Effector memory CD8-positive, alpha-beta T cell (primary cell): Measurements from ENCODE around the gene AGMAT.

Experiments
- ATAC-seq: fragments of 150-1000 bp; cut with Tn5 transposase; replicated peaks from 2 replicates; pipeline ENCODE4 v1.10.0; 2021; ENCODE audit warnings: mild to moderate bottlenecking, moderate library complexity
- DNase-seq, 3 experiments: peaks; one replicate each; pipeline ENCODE4 v3.0.0; 2021
- H3K27ac Mint-ChIP-seq, 2 donors: one replicate each; pipeline ENCODE4 v1.8.0; 2022; ENCODE audit warnings: mild to moderate bottlenecking in 2 of 2, mixed read lengths in 2 of 2, moderate library complexity in 2 of 2
- H3K27me3 Mint-ChIP-seq, 2 donors: one replicate each; pipeline ENCODE4 v1.8.0; 2022; ENCODE audit warnings: mixed read lengths in 2 of 2
- H3K36me3 Mint-ChIP-seq: one replicate; pipeline ENCODE4 v1.8.0; 2022; ENCODE audit warnings: mild to moderate bottlenecking, moderate library complexity, mixed read lengths; ENCODE audit not compliant: insufficient read depth
- H3K4me1 Mint-ChIP-seq, 2 donors: one replicate each; pipeline ENCODE4 v1.8.0; 2022; ENCODE audit warnings: low read depth in 2 of 2, mixed read lengths in 2 of 2
- H3K4me3 Mint-ChIP-seq, 2 donors: one replicate each; pipeline ENCODE4 v1.8.0; 2022; ENCODE audit warnings: mild to moderate bottlenecking in 2 of 2, mixed read lengths in 2 of 2, moderate library complexity in 2 of 2
- H3K9me3 Mint-ChIP-seq, 2 donors: one replicate each; pipeline ENCODE4 v1.8.0; 2022; ENCODE audit warnings: mixed read lengths in 2 of 2
- total RNA-seq, 9 experiments: gene quantifications; one replicate each; lab custom pipeline; 2026; lab: John Stamatoyannopoulos, UW

The AGMAT gene, protein sequence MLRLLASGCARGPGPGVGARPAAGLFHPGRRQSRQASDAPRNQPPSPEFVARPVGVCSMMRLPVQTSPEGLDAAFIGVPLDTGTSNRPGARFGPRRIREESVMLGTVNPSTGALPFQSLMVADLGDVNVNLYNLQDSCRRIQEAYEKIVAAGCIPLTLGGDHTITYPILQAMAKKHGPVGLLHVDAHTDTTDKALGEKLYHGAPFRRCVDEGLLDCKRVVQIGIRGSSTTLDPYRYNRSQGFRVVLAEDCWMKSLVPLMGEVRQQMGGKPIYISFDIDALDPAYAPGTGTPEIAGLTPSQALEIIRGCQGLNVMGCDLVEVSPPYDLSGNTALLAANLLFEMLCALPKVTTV
- total RNA-seq, result 2.9 to 36.1 (median 7.8) reads per million in 9 experiments

GRCh38 chr1:15584489-15585363 lies at the start of gene AGMAT:
TSS of gene AGMAT (minus strand) at chr1:15585051. CDS start at chr1:15584967, 84 bp downstream.
- Mint-ChIP-seq H3K27ac (peak within 1 kb of the TSS; percentile 78 to 82), H3K36me3 (peaks cover 6% of the 10 kb centered on the region), H3K27me3 (no peaks in the 10 kb centered on the region), H3K4me3 (peak within 1 kb of the TSS; percentile 80 to 83), H3K4me1 (peaks cover 8% of the 10 kb centered on the region in 2 donors), H3K9me3 (no peaks in the 10 kb centered on the region)
- ATAC-seq (peak; percentile 86), DNase-seq (peak; percentile 29 to 49 (median 30))

DNA sequence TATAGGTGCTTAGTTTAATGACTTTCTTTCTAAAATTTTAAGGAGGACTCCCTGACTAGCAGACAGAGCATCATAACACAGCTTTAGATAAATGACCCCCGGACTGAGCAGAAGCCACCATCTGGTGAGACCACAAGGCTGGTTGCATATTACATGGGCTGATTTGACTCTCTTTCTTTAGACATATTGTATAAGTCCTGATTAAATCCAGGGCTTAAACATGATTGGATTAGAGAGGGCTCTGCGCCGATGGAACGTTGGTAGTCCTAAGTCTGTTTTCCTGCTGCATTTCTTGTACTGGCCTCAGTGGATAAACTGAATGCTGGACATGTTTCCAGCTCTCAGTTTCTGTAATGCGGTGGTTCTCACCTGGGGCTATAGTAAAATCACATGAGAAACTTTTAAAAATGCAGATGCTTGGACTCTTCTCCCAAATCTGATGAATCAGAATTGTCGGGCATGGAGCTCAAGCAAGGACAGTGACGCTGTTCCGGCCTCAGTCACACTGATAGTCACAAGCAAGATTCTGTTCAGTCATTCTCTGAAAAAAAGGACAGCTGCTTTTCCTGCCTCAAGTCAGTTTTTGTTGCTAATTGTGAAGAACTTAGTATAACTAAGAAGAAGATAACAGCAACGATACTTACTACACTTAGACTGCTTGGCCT lies 49.0 kb upstream of the AGMAT start:
- Mint-ChIP-seq H3K4me1 (peaks cover 1 to 4% of the 10 kb centered on the region in 2 donors), H3K36me3 (peaks cover 96% of the 10 kb centered on the region), H3K27me3 (no peaks in the 10 kb centered on the region), H3K27ac (no peak overlapping the region), H3K4me3 (no peak overlapping the region), H3K9me3 (no peaks in the 10 kb centered on the region)
- DNase-seq, result no peak
- no peak for ATAC-seq

GRCh38 chr1:15628003-15628402 lies 43.2 kb upstream of the AGMAT start:
- Mint-ChIP-seq H3K27me3 (no peaks in the 10 kb centered on the region), H3K4me3 (no peak overlapping the region), H3K36me3 (peaks cover 70% of the 10 kb centered on the region), H3K4me1 (peaks cover 15 to 37% of the 10 kb centered on the region in 2 donors), H3K9me3 (no peaks in the 10 kb centered on the region), H3K27ac (peak overlapping the region in 1 of 2 donors; percentile 71)
- ATAC-seq (no peak), DNase-seq (no peak)

- H3K9me3 Mint-ChIP-seq, result no peaks in the 10 kb centered on the region
- peaks cover 65% of the 10 kb centered on the region for H3K36me3 Mint-ChIP-seq
Measured at GRCh38 chr1:15627343-15627988, 42.6 kb upstream of the AGMAT start.

DNA sequence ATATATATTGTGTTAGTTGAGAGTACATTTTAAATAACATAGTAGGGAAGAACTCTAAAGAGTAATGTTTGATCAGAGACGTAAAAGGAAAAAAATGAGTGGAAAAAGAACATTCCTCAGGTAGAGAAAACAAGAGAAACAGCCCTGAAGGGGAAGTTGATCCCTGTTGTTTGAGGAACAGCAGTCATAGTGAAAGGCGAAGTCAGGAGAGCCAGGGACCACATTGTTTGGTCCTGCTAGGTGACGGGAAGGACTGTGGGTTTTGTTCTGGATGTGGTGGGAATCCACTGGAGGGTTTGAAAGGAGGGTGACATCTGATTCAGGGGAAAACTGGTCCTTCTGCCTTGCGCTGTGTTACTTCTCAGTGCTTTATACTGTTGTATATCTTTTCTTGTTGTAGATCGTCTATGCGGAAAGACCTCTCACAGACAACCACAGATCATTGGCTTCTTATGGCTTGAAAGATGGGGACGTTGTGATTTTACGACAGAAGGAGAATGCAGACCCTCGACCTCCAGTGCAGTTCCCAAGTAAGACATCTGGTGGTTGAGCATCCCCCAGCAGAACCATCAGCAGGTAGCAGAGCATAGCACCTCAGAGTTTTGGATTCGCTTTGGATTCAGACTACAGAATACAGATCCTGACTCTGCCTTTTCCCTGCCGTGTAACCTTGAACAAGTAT lies 41.6 kb upstream of the AGMAT start:
- DNase-seq, result no peak
- no peak overlapping the region for H3K4me3 Mint-ChIP-seq
- H3K27me3 Mint-ChIP-seq, result no peaks in the 10 kb centered on the region
- H3K36me3 Mint-ChIP-seq, result peaks cover 56% of the 10 kb centered on the region
- no peak for ATAC-seq
- H3K9me3 Mint-ChIP-seq, result no peaks in the 10 kb centered on the region
- peak overlapping the region; percentile 69 to 75 for H3K27ac Mint-ChIP-seq
- peaks cover 22 to 51% of the 10 kb centered on the region in 2 donors for H3K4me1 Mint-ChIP-seq

More at GRCh38 chr1:15627343-15627988, 42.6 kb upstream of the AGMAT start:
- Mint-ChIP-seq H3K27ac (peak overlapping the region in 1 of 2 donors; percentile 71), H3K27me3 (no peaks in the 10 kb centered on the region), H3K4me3 (no peak overlapping the region), H3K4me1 (peaks cover 19 to 42% of the 10 kb centered on the region in 2 donors)
- DNase-seq (no peak), ATAC-seq (no peak)

DNA sequence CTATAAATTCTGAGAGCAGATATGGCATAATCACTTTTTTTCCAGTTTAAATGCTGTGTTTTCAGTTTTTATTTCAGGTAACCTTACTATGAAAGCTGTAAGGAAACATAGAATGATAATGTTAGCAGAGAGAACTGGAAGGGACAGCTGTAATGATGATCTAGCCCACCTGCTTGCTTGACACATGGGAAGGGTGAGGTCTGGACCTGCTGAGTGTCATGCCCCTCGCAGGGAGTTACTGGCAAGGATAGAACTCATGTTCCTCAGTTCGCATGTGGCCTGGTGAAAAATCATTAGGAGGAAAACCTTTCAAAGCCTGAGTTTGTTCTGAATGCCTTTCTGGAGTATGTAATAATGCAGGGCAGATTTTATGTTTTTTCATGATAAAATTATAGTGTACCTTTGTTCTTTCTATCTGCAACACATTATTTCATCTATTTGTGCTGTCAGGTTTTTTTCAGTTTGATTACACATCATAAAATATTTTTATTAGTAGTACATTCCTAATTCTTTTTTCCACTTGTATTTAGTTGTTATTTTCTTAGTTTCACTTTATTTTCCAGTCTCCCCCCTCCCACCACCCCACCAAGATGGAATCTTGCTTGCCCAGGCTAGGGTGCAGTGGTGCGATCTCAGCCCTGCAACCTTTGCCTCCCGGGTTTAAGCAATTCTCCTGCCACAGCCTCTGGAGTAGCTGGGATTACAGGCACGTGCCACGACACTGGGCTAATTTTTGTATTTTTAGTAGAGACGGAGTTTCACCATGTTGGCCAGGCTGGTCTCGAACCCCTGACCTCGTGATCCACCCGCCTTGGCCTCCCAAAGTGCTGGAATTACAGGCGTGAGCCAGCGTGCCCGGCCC lies 40.4 kb upstream of the AGMAT start:
- Mint-ChIP-seq H3K27ac (peak overlapping the region in 1 of 2 donors; percentile 69), H3K4me1 (peaks cover 29 to 61% of the 10 kb centered on the region in 2 donors), H3K36me3 (peaks cover 45% of the 10 kb centered on the region), H3K4me3 (no peak overlapping the region), H3K9me3 (no peaks in the 10 kb centered on the region), H3K27me3 (no peaks in the 10 kb centered on the region)
- no peak for ATAC-seq
- no peak for DNase-seq

DNA sequence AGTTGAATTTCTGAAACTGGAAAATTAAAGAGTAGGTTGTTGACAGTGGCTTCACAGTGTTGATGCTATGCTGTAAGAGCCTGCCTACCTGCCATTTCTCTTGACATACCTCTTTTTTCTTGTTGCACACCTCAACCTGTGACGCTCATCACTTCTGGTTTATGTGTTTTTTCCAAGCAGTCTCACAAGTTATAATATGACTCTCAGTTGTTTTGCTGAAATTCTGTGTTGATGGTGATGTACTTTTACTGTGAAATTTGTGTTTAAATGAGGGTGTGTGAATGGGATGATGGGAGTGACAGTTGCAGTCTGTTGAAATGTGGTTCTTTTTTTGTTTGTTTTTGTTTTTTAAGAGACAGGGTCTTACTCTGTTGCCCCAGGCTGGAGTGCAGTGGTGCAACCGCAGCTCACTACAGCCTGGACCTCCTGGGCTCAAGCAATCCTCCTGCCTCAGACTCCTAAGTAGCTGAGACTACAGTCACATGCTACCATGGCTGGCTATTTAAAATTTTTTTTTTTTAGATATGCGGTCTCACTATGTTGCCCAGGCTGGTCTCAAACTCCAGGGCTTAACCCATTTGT lies 39.4 kb upstream of the AGMAT start:
- no peak overlapping the region for H3K4me3 Mint-ChIP-seq
- peaks cover 39% of the 10 kb centered on the region for H3K36me3 Mint-ChIP-seq
- ATAC-seq (no peak), DNase-seq (no peak)
- H3K27me3 Mint-ChIP-seq, result no peaks in the 10 kb centered on the region
- peaks cover 32 to 65% of the 10 kb centered on the region in 2 donors for H3K4me1 Mint-ChIP-seq
- H3K9me3 Mint-ChIP-seq, result no peaks in the 10 kb centered on the region
- H3K27ac Mint-ChIP-seq, result peak overlapping the region in 1 of 2 donors; percentile 3

GRCh38 chr1:15623435-15623834 lies 38.6 kb upstream of the AGMAT start:
- H3K4me1 Mint-ChIP-seq, result peaks cover 36 to 67% of the 10 kb centered on the region in 2 donors
- H3K36me3 Mint-ChIP-seq, result peaks cover 43% of the 10 kb centered on the region
- H3K9me3 Mint-ChIP-seq, result no peaks in the 10 kb centered on the region
- no peak overlapping the region for H3K27ac Mint-ChIP-seq
- no peaks in the 10 kb centered on the region for H3K27me3 Mint-ChIP-seq
- H3K4me3 Mint-ChIP-seq, result no peak overlapping the region
- ATAC-seq (no peak), DNase-seq (no peak)

DNA sequence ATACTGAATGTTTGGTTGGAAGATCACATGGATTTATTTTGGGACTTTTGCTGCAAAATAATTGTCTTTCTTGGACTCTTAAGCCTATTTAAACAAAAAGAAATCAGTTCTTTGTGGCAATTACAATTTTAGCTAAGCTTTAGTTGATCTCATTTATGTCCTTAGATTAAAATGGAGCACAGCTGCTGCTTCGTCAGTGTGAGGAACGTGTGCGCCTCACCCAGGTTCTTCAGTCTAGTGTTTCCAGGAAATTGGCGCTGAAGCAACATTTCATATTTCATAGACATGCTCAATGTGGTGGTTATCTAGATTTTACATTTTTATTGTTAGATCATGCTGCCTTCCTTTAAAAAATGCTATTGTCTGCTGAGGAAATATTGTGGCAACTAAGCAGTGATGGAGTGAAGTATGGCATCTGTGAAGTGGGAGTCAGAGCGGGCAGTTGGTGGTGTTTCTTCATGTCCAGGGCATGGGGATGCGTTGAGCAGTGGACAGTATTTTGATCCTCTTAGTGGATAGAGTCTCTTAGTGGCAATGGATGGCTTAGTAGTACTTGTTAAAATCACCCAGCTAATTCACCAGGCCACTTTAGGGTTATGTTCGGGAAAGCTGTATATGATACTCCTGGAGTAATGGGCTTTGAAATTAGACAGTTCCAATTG lies 38.0 kb upstream of the AGMAT start:
- Mint-ChIP-seq H3K4me3 (no peak overlapping the region), H3K27ac (peak overlapping the region in 1 of 2 donors; percentile 96), H3K4me1 (peaks cover 39 to 69% of the 10 kb centered on the region in 2 donors), H3K9me3 (no peaks in the 10 kb centered on the region), H3K36me3 (peaks cover 38% of the 10 kb centered on the region), H3K27me3 (no peaks in the 10 kb centered on the region)
- ATAC-seq, result no peak
- no peak for DNase-seq

DNA sequence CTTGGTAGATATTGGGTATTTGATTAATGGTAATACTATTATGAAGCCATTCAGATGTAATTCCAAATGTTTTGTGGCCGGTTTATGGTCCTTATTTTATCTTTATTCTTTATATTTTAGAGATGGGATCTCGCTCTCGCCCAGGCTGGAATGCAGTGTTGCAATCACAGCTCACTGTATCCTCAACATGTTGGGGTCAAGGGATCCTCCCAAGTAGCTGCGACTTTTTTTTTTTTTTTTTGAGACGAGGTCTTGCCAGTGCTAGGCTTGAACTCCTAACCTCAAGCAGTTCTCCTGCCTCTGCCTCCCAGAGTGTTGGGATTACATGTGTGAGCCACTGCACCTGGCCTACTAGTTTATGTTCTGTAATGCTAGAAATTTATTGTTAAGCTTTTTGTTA lies 37.1 kb upstream of the AGMAT start:
- peaks cover 35% of the 10 kb centered on the region for H3K36me3 Mint-ChIP-seq

More for the DNA sequence above, 37.1 kb upstream of the AGMAT start:
- no peak overlapping the region for H3K4me3 Mint-ChIP-seq
- H3K4me1 Mint-ChIP-seq, result peaks cover 37 to 61% of the 10 kb centered on the region in 2 donors
- H3K27me3 Mint-ChIP-seq, result no peaks in the 10 kb centered on the region
- ATAC-seq, result no peak
- H3K9me3 Mint-ChIP-seq, result no peaks in the 10 kb centered on the region
- peak overlapping the region in 1 of 2 donors; percentile 96 for H3K27ac Mint-ChIP-seq
- DNase-seq, result no peak
